ENCODE results near the gene LZTS2.

DNA sequence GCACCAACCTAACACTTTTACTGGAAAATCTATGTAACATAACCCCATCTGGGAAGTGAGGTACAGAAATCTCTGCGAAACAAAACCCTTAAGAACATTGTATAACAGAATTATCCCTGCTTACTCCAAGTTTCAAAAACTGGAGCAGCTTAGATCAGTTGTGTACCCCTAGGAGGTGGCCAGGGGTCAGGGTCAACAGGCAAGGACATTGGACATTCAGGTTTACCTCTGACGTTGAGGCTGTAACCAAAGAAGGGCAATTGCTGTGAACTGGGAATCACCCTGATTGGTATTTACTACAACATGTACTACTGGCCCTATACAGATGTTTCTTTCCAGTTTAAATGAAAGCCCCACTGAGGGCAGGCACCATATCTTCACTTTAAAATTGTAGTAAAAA lies 44.5 kb downstream of the LZTS2 start:
- TF ChIP-seq ATF2 (tag by site-specific recombination; IDR thresholded peaks at IDR 0.05; ENCODE audit: low read depth) (no peak), ZNF704 (tag by site-specific recombination; IDR thresholded peaks at IDR 0.05) (no peak), ZNF658 (tag by site-specific recombination; IDR thresholded peaks at IDR 0.05) (no peak), TCF7L2 (IDR thresholded peaks at IDR 0.05; ENCODE audit: borderline replicate concordance, low read depth, low read length) (no peak), ZNF529 (tag by site-specific recombination; IDR thresholded peaks at IDR 0.05; ENCODE audit: insufficient replicate concordance) (no peak)
